Measurements from ENCODE around the gene DNAH1. TPM values are rescaled to one million over a fixed set of nuclear protein-coding genes. Genes with fewer than 3 reads are reported as not detected.

The DNAH1 gene
- total and polyA plus RNA-seq, 2 experiments from 2014 or later = 0.81 to 4.0 TPM

GRCh38 chr3:52396907-52397591 is 80.9 kb downstream of the DNAH1 start:
- DNase-seq = no peak
- Histone ChIP-seq H3K4me3 (no peak overlapping the region), H3F3A (ENCODE audit: insufficient read depth) (no peaks in the 10 kb centered on the region), H3K9ac (no peak overlapping the region), H3K27me3 (replicated peaks; ENCODE audit: insufficient read depth) (no peaks in the 10 kb centered on the region), H3K27ac (no peak overlapping the region), H3K4me2 (ENCODE audit: unreplicated experiment) (no peak overlapping the region), H3K9me2 (ENCODE audit: insufficient read depth) (no peaks in the 10 kb centered on the region), H3K79me2 (ENCODE audit: insufficient read depth) (no peaks in the 10 kb centered on the region), H3K36me3 (ENCODE audit: low read depth) (no peaks in the 10 kb centered on the region), H3K9me3 (ENCODE audit: low read depth) (no peaks in the 10 kb centered on the region), H4K20me1 (ENCODE audit: insufficient read depth) (no peaks in the 10 kb centered on the region), H3K4me1 (ENCODE audit: insufficient read depth) (no peaks in the 10 kb centered on the region), H2AFZ (no peak overlapping the region)
- in situ Hi-C loops (cut with MboI) = no loop called here
- 75 to 83% methylated on average over 10 of the region's 10 CpGs for WGBS, 2 experiments (ENCODE audit: low coverage in 1 of 2, low lambda C conversion rate in 2 of 2, missing lambda C conversion rate in 2 of 2)
- TF ChIP-seq EZH2 (IDR thresholded peaks at IDR 0.05; ENCODE audit: insufficient read depth, poor library complexity, severe bottlenecking) = no peak
- no peak for TF ChIP-seq EZH2phosphoT487 (IDR thresholded peaks at IDR 0.05; ENCODE audit: insufficient read depth, low read depth)

- Histone ChIP-seq H3K9me2 (ENCODE audit: insufficient read depth) (no peaks in the 10 kb centered on the region), H3K4me2 (ENCODE audit: unreplicated experiment) (no peak overlapping the region), H3K27ac (no peak overlapping the region), H3K27me3 (replicated peaks; ENCODE audit: insufficient read depth) (no peaks in the 10 kb centered on the region), H3K79me2 (ENCODE audit: insufficient read depth) (no peaks in the 10 kb centered on the region), H3K4me3 (no peak overlapping the region), H3K36me3 (ENCODE audit: low read depth) (no peaks in the 10 kb centered on the region), H3K9me3 (ENCODE audit: low read depth) (no peaks in the 10 kb centered on the region), H3K4me1 (ENCODE audit: insufficient read depth) (no peaks in the 10 kb centered on the region), H3K9ac (no peak overlapping the region), H3F3A (ENCODE audit: insufficient read depth) (no peaks in the 10 kb centered on the region), H4K20me1 (ENCODE audit: insufficient read depth) (no peaks in the 10 kb centered on the region), H2AFZ (no peak overlapping the region)
- TF ChIP-seq EZH2phosphoT487 (IDR thresholded peaks at IDR 0.05; ENCODE audit: insufficient read depth, low read depth) = no peak
- no peak for TF ChIP-seq EZH2 (IDR thresholded peaks at IDR 0.05; ENCODE audit: insufficient read depth, poor library complexity, severe bottlenecking)
- WGBS, 2 experiments (ENCODE audit: low coverage in 1 of 2, low lambda C conversion rate in 2 of 2, missing lambda C conversion rate in 2 of 2) = 84 to 85% methylated on average over 13 of the region's 13 CpGs
- in situ Hi-C loops (cut with MboI) = no loop called here
- DNase-seq = no peak
Measured at GRCh38 chr3:52397676-52398399, 81.7 kb downstream of the DNAH1 start.

GRCh38 chr3:52398670-52399081 is 82.6 kb downstream of the DNAH1 start:
- Histone ChIP-seq H4K20me1 (ENCODE audit: insufficient read depth) (no peaks in the 10 kb centered on the region), H3K79me2 (ENCODE audit: insufficient read depth) (no peaks in the 10 kb centered on the region), H3K9ac (no peak overlapping the region), H3K27me3 (replicated peaks; ENCODE audit: insufficient read depth) (no peaks in the 10 kb centered on the region), H3K36me3 (ENCODE audit: low read depth) (no peaks in the 10 kb centered on the region; the same call in 1 of the 2 replicates), H3K4me3 (no peak overlapping the region), H3K9me2 (ENCODE audit: insufficient read depth) (no peaks in the 10 kb centered on the region), H3F3A (ENCODE audit: insufficient read depth) (no peaks in the 10 kb centered on the region), H3K4me1 (ENCODE audit: insufficient read depth) (no peaks in the 10 kb centered on the region), H3K9me3 (ENCODE audit: low read depth) (no peaks in the 10 kb centered on the region), H2AFZ (no peak overlapping the region), H3K27ac (no peak overlapping the region), H3K4me2 (ENCODE audit: unreplicated experiment) (no peak overlapping the region)
- 96 to 99% methylated on average over 5 of the region's 5 CpGs for WGBS, 2 experiments (ENCODE audit: low coverage in 1 of 2, low lambda C conversion rate in 2 of 2, missing lambda C conversion rate in 2 of 2)
- no peak for TF ChIP-seq EZH2 (IDR thresholded peaks at IDR 0.05; ENCODE audit: insufficient read depth, poor library complexity, severe bottlenecking)
- no peak for TF ChIP-seq EZH2phosphoT487 (IDR thresholded peaks at IDR 0.05; ENCODE audit: insufficient read depth, low read depth)
- in situ Hi-C loops (cut with MboI) = no loop called here
- DNase-seq = no peak

GRCh38 chr3:52399131-52399530 is 83.0 kb downstream of the DNAH1 start:
- no peak for DNase-seq
- Histone ChIP-seq H4K20me1 (ENCODE audit: insufficient read depth) (no peaks in the 10 kb centered on the region), H3K4me1 (ENCODE audit: insufficient read depth) (no peaks in the 10 kb centered on the region), H3K36me3 (ENCODE audit: low read depth) (no peaks in the 10 kb centered on the region; the same call in 1 of the 2 replicates), H2AFZ (no peak overlapping the region), H3K9ac (no peak overlapping the region), H3K79me2 (ENCODE audit: insufficient read depth) (no peaks in the 10 kb centered on the region), H3K27ac (no peak overlapping the region), H3K27me3 (replicated peaks; ENCODE audit: insufficient read depth) (no peaks in the 10 kb centered on the region), H3K9me2 (ENCODE audit: insufficient read depth) (no peaks in the 10 kb centered on the region), H3F3A (ENCODE audit: insufficient read depth) (no peaks in the 10 kb centered on the region), H3K4me3 (no peak overlapping the region), H3K9me3 (ENCODE audit: low read depth) (no peaks in the 10 kb centered on the region), H3K4me2 (ENCODE audit: unreplicated experiment) (no peak overlapping the region)
- in situ Hi-C loops (cut with MboI) = no loop called here
- TF ChIP-seq EZH2phosphoT487 (IDR thresholded peaks at IDR 0.05; ENCODE audit: insufficient read depth, low read depth) (no peak), EZH2 (IDR thresholded peaks at IDR 0.05; ENCODE audit: insufficient read depth, poor library complexity, severe bottlenecking) (no peak)
- 90 to 95% methylated on average over 4 of the region's 4 CpGs for WGBS, 2 experiments (ENCODE audit: low coverage in 1 of 2, low lambda C conversion rate in 2 of 2, missing lambda C conversion rate in 2 of 2)
